Measurements from ENCODE around the gene NADK2.

DNA sequence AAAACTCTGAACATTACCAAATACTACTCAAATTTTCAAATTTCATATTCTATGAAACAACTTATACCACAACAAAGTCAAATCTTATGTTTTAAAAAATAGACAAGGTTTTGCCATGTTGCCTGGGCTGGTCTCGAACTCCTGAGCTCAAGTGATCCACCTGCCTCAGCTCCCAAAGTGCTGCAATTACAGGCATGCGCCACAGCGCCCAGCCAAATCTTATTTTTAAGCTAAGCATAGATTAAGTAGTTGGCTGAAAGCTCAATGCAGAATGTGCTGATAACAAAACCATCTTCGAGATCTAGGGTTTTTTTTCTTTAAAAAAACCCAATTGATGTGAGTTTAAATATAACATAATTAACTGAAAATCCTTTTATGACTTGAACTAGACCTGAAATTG lies 96.4 kb downstream of the NADK2 start:
- TF ChIP-seq, protein P1, sequence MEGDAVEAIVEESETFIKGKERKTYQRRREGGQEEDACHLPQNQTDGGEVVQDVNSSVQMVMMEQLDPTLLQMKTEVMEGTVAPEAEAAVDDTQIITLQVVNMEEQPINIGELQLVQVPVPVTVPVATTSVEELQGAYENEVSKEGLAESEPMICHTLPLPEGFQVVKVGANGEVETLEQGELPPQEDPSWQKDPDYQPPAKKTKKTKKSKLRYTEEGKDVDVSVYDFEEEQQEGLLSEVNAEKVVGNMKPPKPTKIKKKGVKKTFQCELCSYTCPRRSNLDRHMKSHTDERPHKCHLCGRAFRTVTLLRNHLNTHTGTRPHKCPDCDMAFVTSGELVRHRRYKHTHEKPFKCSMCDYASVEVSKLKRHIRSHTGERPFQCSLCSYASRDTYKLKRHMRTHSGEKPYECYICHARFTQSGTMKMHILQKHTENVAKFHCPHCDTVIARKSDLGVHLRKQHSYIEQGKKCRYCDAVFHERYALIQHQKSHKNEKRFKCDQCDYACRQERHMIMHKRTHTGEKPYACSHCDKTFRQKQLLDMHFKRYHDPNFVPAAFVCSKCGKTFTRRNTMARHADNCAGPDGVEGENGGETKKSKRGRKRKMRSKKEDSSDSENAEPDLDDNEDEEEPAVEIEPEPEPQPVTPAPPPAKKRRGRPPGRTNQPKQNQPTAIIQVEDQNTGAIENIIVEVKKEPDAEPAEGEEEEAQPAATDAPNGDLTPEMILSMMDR (IDR thresholded peaks at IDR 0.05) = no peak
- TF ChIP-seq YY1 (IDR thresholded peaks at IDR 0.05; ENCODE audit: low read depth) (no peak), POLR2AphosphoS5 (IDR thresholded peaks at IDR 0.05; ENCODE audit: low read depth, low read length) (no peak), USF2 (IDR thresholded peaks at IDR 0.05; ENCODE audit: borderline replicate concordance, low read depth, low read length) (no peak), FOXJ3 (CRISPR knock-in tag; IDR thresholded peaks at IDR 0.05) (no peak), GATA2 (CRISPR knock-in tag; IDR thresholded peaks at IDR 0.05) (no peak), EZH2phosphoT487 (IDR thresholded peaks at IDR 0.05; ENCODE audit: borderline replicate concordance, low read depth) (no peak), MXI1 (IDR thresholded peaks at IDR 0.05; ENCODE audit: low read depth, low read length) (no peak), SMC3 (IDR thresholded peaks at IDR 0.05; ENCODE audit: low read depth, low read length) (no peak), ZBTB33 (IDR thresholded peaks at IDR 0.05; ENCODE audit: borderline replicate concordance, low read depth) (no peak), SIN3A (IDR thresholded peaks at IDR 0.05; ENCODE audit: borderline replicate concordance, low read depth, low read length) (no peak)
- TF ChIP-seq, protein P2, sequence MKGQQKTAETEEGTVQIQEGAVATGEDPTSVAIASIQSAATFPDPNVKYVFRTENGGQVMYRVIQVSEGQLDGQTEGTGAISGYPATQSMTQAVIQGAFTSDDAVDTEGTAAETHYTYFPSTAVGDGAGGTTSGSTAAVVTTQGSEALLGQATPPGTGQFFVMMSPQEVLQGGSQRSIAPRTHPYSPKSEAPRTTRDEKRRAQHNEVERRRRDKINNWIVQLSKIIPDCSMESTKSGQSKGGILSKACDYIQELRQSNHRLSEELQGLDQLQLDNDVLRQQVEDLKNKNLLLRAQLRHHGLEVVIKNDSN (IDR thresholded peaks at IDR 0.05; ENCODE audit: borderline replicate concordance, low read depth) = no peak
- TF ChIP-seq, protein P3, sequence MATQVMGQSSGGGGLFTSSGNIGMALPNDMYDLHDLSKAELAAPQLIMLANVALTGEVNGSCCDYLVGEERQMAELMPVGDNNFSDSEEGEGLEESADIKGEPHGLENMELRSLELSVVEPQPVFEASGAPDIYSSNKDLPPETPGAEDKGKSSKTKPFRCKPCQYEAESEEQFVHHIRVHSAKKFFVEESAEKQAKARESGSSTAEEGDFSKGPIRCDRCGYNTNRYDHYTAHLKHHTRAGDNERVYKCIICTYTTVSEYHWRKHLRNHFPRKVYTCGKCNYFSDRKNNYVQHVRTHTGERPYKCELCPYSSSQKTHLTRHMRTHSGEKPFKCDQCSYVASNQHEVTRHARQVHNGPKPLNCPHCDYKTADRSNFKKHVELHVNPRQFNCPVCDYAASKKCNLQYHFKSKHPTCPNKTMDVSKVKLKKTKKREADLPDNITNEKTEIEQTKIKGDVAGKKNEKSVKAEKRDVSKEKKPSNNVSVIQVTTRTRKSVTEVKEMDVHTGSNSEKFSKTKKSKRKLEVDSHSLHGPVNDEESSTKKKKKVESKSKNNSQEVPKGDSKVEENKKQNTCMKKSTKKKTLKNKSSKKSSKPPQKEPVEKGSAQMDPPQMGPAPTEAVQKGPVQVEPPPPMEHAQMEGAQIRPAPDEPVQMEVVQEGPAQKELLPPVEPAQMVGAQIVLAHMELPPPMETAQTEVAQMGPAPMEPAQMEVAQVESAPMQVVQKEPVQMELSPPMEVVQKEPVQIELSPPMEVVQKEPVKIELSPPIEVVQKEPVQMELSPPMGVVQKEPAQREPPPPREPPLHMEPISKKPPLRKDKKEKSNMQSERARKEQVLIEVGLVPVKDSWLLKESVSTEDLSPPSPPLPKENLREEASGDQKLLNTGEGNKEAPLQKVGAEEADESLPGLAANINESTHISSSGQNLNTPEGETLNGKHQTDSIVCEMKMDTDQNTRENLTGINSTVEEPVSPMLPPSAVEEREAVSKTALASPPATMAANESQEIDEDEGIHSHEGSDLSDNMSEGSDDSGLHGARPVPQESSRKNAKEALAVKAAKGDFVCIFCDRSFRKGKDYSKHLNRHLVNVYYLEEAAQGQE (IDR thresholded peaks at IDR 0.05; ENCODE audit: low read depth, low read length) = no peak
